ENCODE results near the gene SORD. TPM values are rescaled to one million over a fixed set of nuclear protein-coding genes. Genes with fewer than 3 reads are reported as not detected.
"Not testable (repeated sequence)": the region's sequence is repeated elsewhere in the genome, so short reads cannot be mapped to it uniquely, and the experiment has no call there.

The SORD gene
- polyA plus RNA-seq, 12 donors, result 5.3 to 20.1 (median 6.5) TPM; not detected in 1

DNA sequence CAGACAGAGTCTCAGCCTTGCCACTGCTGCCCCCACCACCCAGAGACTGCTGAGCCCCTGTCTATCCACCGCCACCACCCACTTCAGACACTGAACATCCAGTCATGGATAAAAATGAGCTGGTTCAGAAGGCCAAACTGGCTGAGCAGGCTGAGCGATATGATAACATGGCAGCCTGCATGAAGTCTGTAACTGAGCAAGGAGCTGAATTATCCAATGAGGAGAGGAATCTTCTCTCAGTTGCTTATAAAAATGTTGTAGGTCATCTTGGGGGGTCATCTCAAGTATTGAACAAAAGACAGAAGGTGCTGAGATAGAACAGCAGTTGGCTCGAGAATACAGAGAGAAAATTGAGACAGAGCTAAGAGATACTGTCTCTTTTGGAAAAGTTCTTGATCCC lies 29.7 kb downstream of the SORD start:
- DNase-seq, result not testable (repeated sequence)

DNA sequence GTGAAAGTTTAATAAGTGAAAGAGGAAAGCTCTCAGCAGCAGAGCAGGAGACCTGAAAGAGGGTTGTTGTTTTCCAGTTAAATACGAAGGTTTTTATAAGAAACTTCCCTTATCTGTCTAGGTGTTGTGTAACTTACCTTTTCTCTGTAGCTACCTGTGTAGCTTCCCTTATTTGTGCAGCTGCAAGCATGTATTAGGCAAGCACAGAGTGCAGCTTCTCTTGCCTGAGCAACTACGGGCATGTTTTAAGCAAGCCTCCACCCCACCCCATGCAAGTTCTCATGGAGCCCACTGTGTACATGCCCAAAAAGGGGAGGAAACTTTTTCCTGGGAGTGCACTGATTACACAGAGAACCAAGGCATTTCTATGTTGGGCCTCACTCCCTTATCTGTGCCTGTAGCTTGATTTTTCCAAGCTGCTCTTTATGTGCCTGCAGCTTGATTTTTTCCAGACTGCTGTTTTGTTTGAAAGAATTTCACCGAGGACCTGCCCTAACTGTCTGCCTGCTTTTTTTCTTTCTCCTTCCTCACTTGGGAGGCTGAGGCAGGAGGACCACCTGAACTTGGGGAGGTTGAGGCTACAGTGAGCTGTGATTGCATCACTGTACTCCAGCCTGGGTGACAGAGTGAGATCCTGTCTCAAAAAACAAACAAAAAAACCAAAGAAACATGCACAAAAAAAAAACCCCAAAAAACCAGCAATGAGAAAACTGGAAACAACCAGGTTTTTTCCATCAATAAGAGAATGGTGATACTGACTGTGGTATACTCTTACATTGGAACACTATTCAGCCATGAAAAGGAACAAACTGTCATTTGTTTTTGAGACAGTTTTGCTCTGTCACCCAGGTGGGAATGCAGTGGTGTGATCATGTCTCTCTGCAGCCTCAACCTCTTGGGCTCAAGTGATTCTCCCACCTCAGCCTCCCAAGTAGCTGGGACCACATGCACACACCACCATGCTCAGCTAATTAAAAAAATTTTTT lies 36.0 kb downstream of the SORD start:
- DNase-seq, result not testable (repeated sequence)

- DNase-seq, result not testable (repeated sequence)
Observed at GRCh38 chr15:45062301-45062700, 39.3 kb downstream of the SORD start.

DNA sequence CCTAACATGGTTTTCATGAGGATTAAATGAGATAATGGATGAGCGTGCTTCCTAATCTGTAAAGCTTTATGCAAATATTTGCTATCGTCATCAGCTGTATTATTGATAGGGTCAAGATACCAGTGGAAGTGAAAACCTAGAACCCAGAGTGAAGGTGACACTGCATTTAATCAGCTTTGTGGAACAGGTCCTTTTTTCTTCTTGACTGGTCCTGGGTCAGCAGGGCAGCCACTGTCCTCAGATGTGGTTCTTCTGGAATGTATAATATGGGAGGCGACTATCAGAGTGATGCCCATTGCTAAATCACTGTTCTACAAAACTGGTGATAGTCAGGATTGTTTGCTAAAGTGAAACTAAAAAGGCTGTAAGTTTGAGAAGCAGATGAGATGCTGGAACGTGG lies 41.4 kb downstream of the SORD start:
- no peak for DNase-seq

GRCh38 chr15:45069942-45070360 lies 47.0 kb downstream of the SORD start:
- not testable (repeated sequence) for DNase-seq

DNA sequence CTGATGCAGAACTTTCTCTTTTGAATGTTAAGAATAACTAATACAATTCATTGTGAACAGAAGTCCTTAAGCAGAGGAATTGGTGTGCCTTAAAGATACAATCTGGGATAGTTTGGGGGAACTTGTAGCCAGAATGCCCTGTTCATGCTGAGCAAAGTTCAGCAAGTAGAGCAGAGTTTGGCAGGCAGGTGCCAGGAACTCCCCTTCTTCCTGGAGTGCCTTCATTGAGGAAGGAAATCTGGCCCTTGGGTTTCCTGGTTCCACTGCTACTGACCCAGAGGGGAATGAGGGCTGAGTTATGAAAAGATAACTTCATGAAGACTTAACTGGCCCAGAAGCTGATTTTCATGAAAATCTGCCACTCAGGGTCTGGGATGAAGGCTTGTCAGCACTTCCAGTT lies 50.6 kb downstream of the SORD start:
- DNase-seq, result not testable (repeated sequence)

GRCh38 chr15:45075440-45076320 lies 52.7 kb downstream of the SORD start:
- not testable (repeated sequence) for DNase-seq

- not testable (repeated sequence) for DNase-seq
Observed at GRCh38 chr15:45077391-45077790, 54.4 kb downstream of the SORD start.

GRCh38 chr15:45079201-45079600 lies 56.2 kb downstream of the SORD start:
- not testable (repeated sequence) for DNase-seq

DNA sequence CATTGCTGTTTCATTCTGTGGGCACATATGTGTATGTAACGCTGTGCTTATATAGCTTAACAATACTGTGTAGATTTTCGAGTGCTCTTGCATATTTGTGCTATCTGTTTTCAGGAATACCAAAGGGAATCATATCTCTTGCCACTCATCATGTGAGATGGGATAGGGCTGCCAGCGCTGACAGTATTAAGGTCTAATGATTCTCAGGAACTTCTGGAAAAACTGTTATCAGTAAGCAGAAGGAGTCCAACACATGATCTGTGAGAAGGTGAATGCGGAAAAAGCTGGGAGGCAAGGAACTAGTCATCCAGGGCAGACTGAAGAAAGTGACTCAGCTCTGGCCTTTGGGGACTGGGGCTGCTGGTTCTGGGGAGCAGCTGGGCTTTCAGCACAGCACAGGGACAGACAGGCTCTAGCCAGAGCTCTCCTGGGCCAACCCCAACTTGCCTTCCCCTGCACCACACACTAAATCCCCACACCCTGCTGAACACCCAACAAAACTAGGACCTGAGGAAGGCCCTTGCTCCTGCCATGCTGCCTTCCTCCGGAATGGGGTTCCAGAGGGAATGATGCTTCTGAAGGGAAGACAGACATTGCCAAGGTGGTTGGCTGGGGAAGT lies 56.7 kb downstream of the SORD start:
- DNase-seq, result not testable (repeated sequence)

DNA sequence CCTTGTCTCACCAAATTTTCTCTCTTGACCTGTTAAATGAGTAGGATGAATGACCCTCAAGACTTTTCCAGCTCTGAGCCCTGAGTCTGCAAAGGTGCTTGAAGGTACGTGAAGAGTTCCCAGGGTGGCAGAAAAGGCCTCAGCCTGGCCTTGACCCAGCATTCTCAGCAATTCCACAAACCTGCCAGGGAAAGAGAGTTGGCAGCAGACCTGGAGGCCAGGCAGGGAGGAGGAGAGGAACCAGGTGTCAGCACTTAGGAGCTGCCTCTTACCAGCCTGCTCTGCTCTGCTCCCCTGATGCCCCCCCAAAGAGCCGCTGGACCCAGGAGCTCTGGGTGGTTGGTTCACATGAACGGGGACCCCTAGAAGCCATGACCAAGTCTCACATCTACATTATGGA lies 57.6 kb downstream of the SORD start:
- not testable (repeated sequence) for DNase-seq

- DNase-seq, result not testable (repeated sequence)
Observed at GRCh38 chr15:45082412-45082811, 59.4 kb downstream of the SORD start.

- DNase-seq, result no peak
Observed at GRCh38 chr15:45083223-45083622, 60.2 kb downstream of the SORD start.

GRCh38 chr15:45084163-45084562 lies 61.2 kb downstream of the SORD start:
- DNase-seq, result no peak

GRCh38 chr15:45087513-45087912 lies 64.5 kb downstream of the SORD start:
- no peak for DNase-seq

DNA sequence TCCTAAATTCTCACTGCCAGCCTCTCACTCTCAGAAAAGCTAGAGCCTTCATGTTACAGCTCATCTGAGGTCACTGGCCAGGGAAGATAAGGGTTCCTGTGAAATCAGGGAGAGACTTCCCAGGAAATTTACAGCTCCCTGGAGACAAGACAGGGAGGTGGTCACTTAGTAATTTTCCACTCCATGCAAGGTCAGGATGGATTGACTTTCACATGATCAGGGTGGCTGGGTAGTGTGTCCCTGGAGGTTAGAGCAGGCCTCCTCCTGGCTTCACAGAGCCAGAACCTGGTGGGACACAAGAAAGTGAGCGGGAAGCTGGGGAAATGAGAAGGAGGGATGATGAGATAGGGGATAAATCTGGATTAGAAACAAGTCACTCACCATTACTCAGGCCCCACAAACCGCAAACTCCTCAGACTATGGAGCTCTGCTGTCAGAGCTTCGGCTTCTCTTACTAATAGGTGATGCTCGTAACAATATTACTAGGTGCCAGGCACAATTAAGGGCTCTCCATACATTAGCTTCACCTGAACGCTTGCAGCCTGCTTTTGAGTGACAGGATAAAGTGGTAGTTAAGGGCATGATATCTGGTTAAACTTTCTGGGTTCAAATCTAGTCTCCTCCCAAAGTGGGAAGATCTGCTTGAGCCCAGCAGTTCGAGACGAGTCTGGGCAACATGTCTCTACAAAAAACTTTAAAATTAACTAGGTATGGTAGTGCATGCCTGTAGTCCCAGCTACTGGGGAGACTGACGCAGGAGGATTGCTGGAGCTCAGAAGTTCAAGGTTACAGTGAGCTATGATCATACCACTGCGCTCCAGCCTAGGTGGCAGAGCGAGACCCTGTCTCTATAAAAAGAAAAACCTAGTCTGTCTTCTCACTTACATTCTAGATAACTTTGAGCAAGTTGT lies 66.1 kb downstream of the SORD start:
- DNase-seq, result no peak

- DNase-seq, result no peak
Observed at GRCh38 chr15:45089712-45090373, 66.8 kb downstream of the SORD start.

- DNase-seq, result no peak
Observed at GRCh38 chr15:45091161-45091560, 68.2 kb downstream of the SORD start.

GRCh38 chr15:45091576-45091975 lies 68.6 kb downstream of the SORD start:
- DNase-seq, result no peak

DNA sequence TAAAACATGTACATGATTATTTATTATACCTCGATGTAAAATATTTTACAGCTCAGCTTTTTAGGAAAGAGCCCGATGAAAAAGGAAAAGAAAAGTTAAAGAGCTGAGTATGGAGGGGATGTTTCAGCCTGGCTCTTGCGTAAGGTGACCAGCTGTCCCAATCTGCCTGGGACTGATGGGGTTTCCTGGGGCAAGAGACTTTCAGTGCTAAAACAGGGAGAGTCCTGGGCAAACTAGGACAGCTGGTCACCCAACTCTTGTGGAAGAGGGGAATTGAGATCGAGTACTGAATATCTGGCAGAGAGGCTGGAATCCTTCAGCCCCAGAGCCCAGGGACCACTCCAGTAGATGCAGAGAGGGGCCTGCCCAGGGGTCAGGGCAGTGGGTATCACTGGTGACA lies 70.0 kb downstream of the SORD start:
- no peak for DNase-seq
